ENCODE results near the gene RAD51D. TPM values are rescaled to one million over a fixed set of nuclear protein-coding genes. Genes with fewer than 3 reads are reported as not detected.

The RAD51D gene
- total RNA-seq, 1 donor from 2014 or later: 22.9 TPM

GRCh38 chr17:35063514-35064223 lies 56.0 kb downstream of the RAD51D start, which contains the start of gene RFFL:
TSS of gene RFFL (minus strand) at chr17:35063707. CDS start at chr17:35026553, 37,154 bp downstream.
- peaks cover 7% of the 10 kb centered on the region for H3K36me3 Mint-ChIP-seq (ENCODE audit: low read depth)
- no peak for TF ChIP-seq CTCF (IDR thresholded peaks at IDR 0.05)
- peak within 1 kb of the TSS; percentile 92 for H3K27ac Mint-ChIP-seq
- H3K4me1 Mint-ChIP-seq: peaks cover 32% of the 10 kb centered on the region
- H3K4me3 Mint-ChIP-seq: peak within 1 kb of the TSS; percentile 79
- ATAC-seq (ENCODE audit: low read depth): peak; percentile 96
- DNase-seq: peak; percentile 54
- no peaks in the 10 kb centered on the region for H3K27me3 Mint-ChIP-seq
- no peaks in the 10 kb centered on the region for H3K9me3 Mint-ChIP-seq
- intact Hi-C loops (cut with micrococcal nuclease): loop anchor here (1.0 to 5.0 kb wide), 5 partner anchors 12 to 179 kb away; partner anchors contain the start of genes LIG3 and SLFN5
- ChIA-PET CTCF (interaction anchor here (0.6 to 4.2 kb wide), 7 partner anchors 10 to 1147 kb away, joined by 3 to 24 read pairs (median 4); partner anchors contain the start of genes CCL4L2 and RAD51D), POLR2A (interaction anchor here (0.5 to 2.0 kb wide), 14 partner anchors 13 to 741 kb away, joined by 3 to 18 read pairs (median 6); partner anchors contain the start of gene LIG3)

GRCh38 chr17:35062308-35062707 lies 57.4 kb downstream of the RAD51D start:
- H3K4me1 Mint-ChIP-seq: peaks cover 25% of the 10 kb centered on the region
- CTCF ChIA-PET: no interaction called here

GRCh38 chr17:35057332-35057915 lies 62.2 kb downstream of the RAD51D start:
- H3K4me1 Mint-ChIP-seq: peaks cover 18% of the 10 kb centered on the region
- TF ChIP-seq CTCF (IDR thresholded peaks at IDR 0.05): no peak
- peaks cover 10% of the 10 kb centered on the region for H3K36me3 Mint-ChIP-seq (ENCODE audit: low read depth)
- CTCF ChIA-PET: no interaction called here
- intact Hi-C loops (cut with micrococcal nuclease): no loop called here
- H3K9me3 Mint-ChIP-seq: no peaks in the 10 kb centered on the region
- H3K27ac Mint-ChIP-seq: no peak overlapping the region
- DNase-seq (no peak), ATAC-seq (ENCODE audit: low read depth) (no peak)
- POLR2A ChIA-PET: no interaction called here
- no peak overlapping the region for H3K4me3 Mint-ChIP-seq
- H3K27me3 Mint-ChIP-seq: no peaks in the 10 kb centered on the region

More at GRCh38 chr17:35062308-35062707, 57.4 kb downstream of the RAD51D start:
- peaks cover 10% of the 10 kb centered on the region for H3K36me3 Mint-ChIP-seq (ENCODE audit: low read depth)
- no peak overlapping the region for H3K4me3 Mint-ChIP-seq
- no peak for TF ChIP-seq CTCF (IDR thresholded peaks at IDR 0.05)
- ATAC-seq (ENCODE audit: low read depth): no peak
- intact Hi-C loops (cut with micrococcal nuclease): loop anchor here (5.0 kb wide), 2 partner anchors 40 to 180 kb away; partner anchors contain the start of gene SLFN5
- no peaks in the 10 kb centered on the region for H3K9me3 Mint-ChIP-seq
- DNase-seq: no peak
- POLR2A ChIA-PET: interaction anchor here (1.1 to 2.0 kb wide), 3 partner anchors 11 to 52 kb away, joined by 3 to 18 read pairs (median 6); no protein-coding TSS in a partner anchor
- peak overlapping the region; percentile 92 for H3K27ac Mint-ChIP-seq
- no peaks in the 10 kb centered on the region for H3K27me3 Mint-ChIP-seq

- Mint-ChIP-seq H3K36me3 (ENCODE audit: low read depth) (peaks cover 9% of the 10 kb centered on the region), H3K4me3 (no peak overlapping the region), H3K9me3 (no peaks in the 10 kb centered on the region), H3K4me1 (peaks cover 30% of the 10 kb centered on the region), H3K27me3 (no peaks in the 10 kb centered on the region), H3K27ac (no peak overlapping the region)
- intact Hi-C loops (cut with micrococcal nuclease): no loop called here
- no peak for TF ChIP-seq CTCF (IDR thresholded peaks at IDR 0.05)
- CTCF ChIA-PET: interaction anchor here (0.8 kb wide), 1 partner anchor 59 kb away, joined by 5 read pairs; no protein-coding TSS in a partner anchor
- POLR2A ChIA-PET: no interaction called here
- no peak for ATAC-seq (ENCODE audit: low read depth)
- DNase-seq: no peak
Measured at GRCh38 chr17:35056013-35056412, 63.6 kb downstream of the RAD51D start.

GRCh38 chr17:35053204-35053603 lies 66.5 kb downstream of the RAD51D start:
- CTCF ChIA-PET: interaction anchor here (1.3 kb wide), 1 partner anchor 11 kb away, joined by 3 read pairs; the partner anchor contains the start of gene RFFL
- intact Hi-C loops (cut with micrococcal nuclease): no loop called here
- TF ChIP-seq CTCF (IDR thresholded peaks at IDR 0.05): no peak
- DNase-seq (no peak), ATAC-seq (ENCODE audit: low read depth) (no peak)
- Mint-ChIP-seq H3K9me3 (no peaks in the 10 kb centered on the region), H3K36me3 (ENCODE audit: low read depth) (peaks cover 7% of the 10 kb centered on the region), H3K27ac (no peak overlapping the region), H3K27me3 (no peaks in the 10 kb centered on the region), H3K4me3 (no peak overlapping the region), H3K4me1 (peaks cover 50% of the 10 kb centered on the region)
- POLR2A ChIA-PET: interaction anchor here (1.5 kb wide), 1 partner anchor 35 kb away, joined by 3 read pairs; no protein-coding TSS in a partner anchor

Data from activated B cell treated with CpG ODN at 0.5 μM for 24 hours (primary cell).